ENCODE data around the gene HNRNPK.

The HNRNPK gene

GRCh38 chr9:83986765-83987401 lies 6.9 kb upstream of the HNRNPK start:
- Histone ChIP-seq H3K4me1 (ENCODE audit: insufficient read depth, low read length) (no peaks in the 10 kb centered on the region), H3K36me3 (ENCODE audit: insufficient read depth, low read length) (no peaks in the 10 kb centered on the region), H3K9ac (ENCODE audit: low read depth, low read length) (no peak overlapping the region), H3K9me3 (ENCODE audit: control insufficient read depth, insufficient read depth, low read length) (no peaks in the 10 kb centered on the region)

DNA sequence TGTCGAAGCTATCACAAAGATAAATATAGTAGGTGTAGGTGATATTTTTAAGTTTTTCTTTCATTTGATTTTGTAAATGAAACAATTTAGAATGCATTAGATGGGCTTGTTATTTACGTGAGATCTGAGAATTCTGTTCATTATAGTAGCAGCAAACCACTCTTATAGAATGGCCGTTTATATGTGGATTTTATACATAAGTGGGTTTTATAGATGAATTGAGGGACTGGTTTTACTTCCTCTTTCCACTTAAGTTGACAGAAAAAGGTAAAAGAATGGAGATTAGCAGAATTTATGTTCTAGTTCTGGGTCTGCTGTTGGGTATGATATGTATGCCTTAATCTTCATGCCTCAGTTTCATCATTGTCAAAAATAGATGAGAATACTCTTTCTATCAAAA lies 6.2 kb upstream of the HNRNPK start:
- H3K9ac ChIP-seq (ENCODE audit: low read depth, low read length) = no peak overlapping the region
- no peaks in the 10 kb centered on the region for H3K9me3 ChIP-seq (ENCODE audit: control insufficient read depth, insufficient read depth, low read length)
- H3K36me3 ChIP-seq (ENCODE audit: insufficient read depth, low read length) = no peaks in the 10 kb centered on the region
- H3K4me1 ChIP-seq (ENCODE audit: insufficient read depth, low read length) = no peaks in the 10 kb centered on the region

- Histone ChIP-seq H3K9me3 (ENCODE audit: control insufficient read depth, insufficient read depth, low read length) (no peaks in the 10 kb centered on the region), H3K9ac (ENCODE audit: low read depth, low read length) (peak overlapping the region; percentile 100), H3K4me1 (ENCODE audit: insufficient read depth, low read length) (peaks cover 8% of the 10 kb centered on the region), H3K36me3 (ENCODE audit: insufficient read depth, low read length) (peaks cover 10% of the 10 kb centered on the region)
Measured at GRCh38 chr9:83981126-83981871, 1.3 kb upstream of the HNRNPK start.

DNA sequence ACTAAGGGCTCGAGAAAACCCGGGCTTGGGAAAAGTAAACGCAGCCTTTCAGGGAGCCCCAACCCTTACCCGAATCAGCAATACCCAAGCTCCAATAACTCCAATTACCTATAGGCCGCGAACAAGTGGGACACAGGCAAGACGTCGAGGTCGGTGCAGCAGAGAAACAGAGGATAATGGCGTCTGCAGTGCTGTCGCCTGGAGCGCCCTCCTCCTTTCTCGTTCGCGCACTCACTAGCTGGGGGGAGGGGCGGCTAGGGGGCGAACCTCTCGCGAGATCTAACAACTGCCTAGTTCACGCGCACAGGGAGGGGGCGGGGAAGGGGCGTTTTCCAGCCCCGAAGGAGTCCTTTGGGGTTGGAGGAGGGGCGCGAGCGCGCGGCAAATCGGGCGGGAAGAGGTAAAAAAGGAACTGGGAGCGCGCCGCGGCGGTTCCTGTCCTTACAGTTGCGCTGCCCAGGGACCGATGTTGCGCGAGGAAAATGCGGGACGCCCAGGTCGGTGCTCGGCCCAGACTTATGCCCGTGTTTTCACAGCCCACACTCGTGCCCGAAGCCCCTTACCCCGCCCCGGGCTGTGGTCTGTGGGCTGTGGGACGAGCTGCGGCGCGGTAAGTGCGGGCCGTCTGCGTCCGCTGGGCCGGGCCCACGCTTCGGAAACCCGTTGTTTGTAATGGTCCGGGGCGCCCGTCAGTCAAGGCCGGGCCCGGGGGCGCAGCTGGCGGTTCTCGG lies 545 bp upstream of the HNRNPK start, which contains the start of gene RMI1:
RMI1 (plus strand) TSS at position 411 of the 731 bp plus-strand sequence. CDS start 20,182 bp downstream, outside the sequence.
- no peaks in the 10 kb centered on the region for H3K9me3 ChIP-seq (ENCODE audit: control insufficient read depth, insufficient read depth, low read length)
- peaks cover 8% of the 10 kb centered on the region for H3K4me1 ChIP-seq (ENCODE audit: insufficient read depth, low read length)
- peaks cover 17% of the 10 kb centered on the region for H3K36me3 ChIP-seq (ENCODE audit: insufficient read depth, low read length)
- H3K9ac ChIP-seq (ENCODE audit: low read depth, low read length) = peak within 1 kb of the TSS; percentile 100

DNA sequence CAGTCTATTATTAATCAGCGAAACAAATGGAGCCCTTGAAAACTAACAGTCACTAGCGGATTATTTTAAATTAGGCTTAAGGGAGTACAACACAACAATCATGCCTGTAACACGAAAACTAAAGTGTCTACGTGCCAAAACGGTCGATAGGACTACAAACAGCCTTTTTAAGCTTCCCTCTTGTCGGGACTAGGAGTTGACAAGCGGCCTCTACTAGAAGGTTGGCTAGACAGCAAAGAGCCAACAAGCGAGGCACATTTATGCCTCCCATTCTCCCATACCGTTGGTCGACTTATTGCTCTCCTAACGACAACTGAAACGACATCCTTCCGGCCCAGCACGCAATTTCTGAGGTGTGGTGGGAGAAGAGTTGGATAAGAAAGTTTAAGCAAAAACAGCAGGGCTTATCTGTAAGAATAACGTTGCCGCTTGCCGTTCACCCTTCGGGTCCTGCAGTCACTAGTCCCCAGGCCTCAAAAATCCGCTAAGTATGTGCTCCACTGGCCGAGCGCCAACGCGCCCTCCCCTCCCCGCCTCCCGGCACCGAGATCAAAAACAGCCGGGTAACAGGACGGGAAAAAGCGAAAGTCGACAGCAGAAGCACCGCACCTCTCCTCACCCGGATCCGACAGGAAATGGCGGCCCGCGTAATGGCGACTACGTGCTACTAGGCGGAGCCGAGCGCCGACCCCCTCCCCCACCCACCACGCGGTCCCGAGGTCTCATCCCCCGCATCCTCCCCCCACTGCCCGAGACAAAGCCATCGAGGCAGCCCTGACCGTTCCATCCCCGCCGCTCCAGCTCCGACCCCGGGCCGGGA lies 813 bp downstream of the HNRNPK start:
- peaks cover 28% of the 10 kb centered on the region for H3K36me3 ChIP-seq (ENCODE audit: insufficient read depth, low read length)
- H3K4me1 ChIP-seq (ENCODE audit: insufficient read depth, low read length) = peaks cover 8% of the 10 kb centered on the region
- H3K9ac ChIP-seq (ENCODE audit: low read depth, low read length) = peak overlapping the region; percentile 100
- H3K9me3 ChIP-seq (ENCODE audit: control insufficient read depth, insufficient read depth, low read length) = no peaks in the 10 kb centered on the region

- Histone ChIP-seq H3K4me1 (ENCODE audit: insufficient read depth, low read length) (peaks cover 8% of the 10 kb centered on the region), H3K9ac (ENCODE audit: low read depth, low read length) (peak overlapping the region; percentile 100; the same call in 1 of the 2 replicates), H3K9me3 (ENCODE audit: control insufficient read depth, insufficient read depth, low read length) (no peaks in the 10 kb centered on the region), H3K36me3 (ENCODE audit: insufficient read depth, low read length) (peaks cover 44% of the 10 kb centered on the region)
Measured at GRCh38 chr9:83977196-83977595, 2.8 kb downstream of the HNRNPK start.

DNA sequence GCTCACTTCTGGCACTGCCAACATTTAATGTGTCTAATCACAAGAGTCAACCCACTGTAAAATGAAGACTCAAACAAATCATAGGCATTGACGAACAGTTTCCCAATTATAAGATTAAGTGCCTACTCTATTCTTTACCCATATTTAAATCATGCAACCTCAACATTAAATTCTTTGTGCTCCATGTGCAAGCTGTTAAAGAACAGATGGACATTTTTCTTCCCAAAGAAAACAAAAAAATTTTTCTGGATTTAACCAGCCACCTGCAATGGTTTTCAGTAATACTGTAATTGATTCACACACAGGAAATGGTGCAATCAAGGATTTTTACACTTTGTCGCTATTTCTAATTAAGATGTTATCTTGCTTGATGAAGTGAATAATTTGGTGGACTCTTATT lies 3.6 kb downstream of the HNRNPK start:
- Histone ChIP-seq H3K9me3 (ENCODE audit: control insufficient read depth, insufficient read depth, low read length) (no peaks in the 10 kb centered on the region), H3K36me3 (ENCODE audit: insufficient read depth, low read length) (peaks cover 51% of the 10 kb centered on the region), H3K4me1 (ENCODE audit: insufficient read depth, low read length) (peaks cover 8% of the 10 kb centered on the region), H3K9ac (ENCODE audit: low read depth, low read length) (no peak overlapping the region)

- Histone ChIP-seq H3K9me3 (ENCODE audit: control insufficient read depth, insufficient read depth, low read length) (no peaks in the 10 kb centered on the region), H3K4me1 (ENCODE audit: insufficient read depth, low read length) (peaks cover 8% of the 10 kb centered on the region), H3K9ac (ENCODE audit: low read depth, low read length) (no peak overlapping the region), H3K36me3 (ENCODE audit: insufficient read depth, low read length) (peaks cover 61% of the 10 kb centered on the region)
Measured at GRCh38 chr9:83975300-83975699, 4.7 kb downstream of the HNRNPK start.

DNA sequence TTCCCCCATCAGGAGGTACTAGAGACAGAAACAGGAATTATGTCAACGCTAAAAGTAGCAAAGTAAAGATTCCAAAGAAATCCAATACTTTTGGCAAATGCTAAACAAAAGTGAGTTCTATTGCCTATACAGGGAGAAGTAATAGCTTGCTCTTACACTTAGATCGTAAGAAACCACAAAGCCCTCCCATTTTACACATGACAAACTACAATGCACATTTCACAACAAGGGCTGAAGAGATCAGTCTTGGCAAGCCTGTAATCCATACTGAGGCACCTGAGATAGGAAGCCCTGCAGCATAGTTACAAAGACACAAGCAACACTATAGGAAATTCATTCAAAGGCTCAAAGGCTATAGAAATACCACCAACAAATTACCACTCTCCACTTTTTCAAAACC lies 7.7 kb downstream of the HNRNPK start:
- no peak overlapping the region for H3K9ac ChIP-seq (ENCODE audit: low read depth, low read length)
- H3K9me3 ChIP-seq (ENCODE audit: control insufficient read depth, insufficient read depth, low read length) = no peaks in the 10 kb centered on the region
- peaks cover 2% of the 10 kb centered on the region; the same call in 1 of the 2 replicates for H3K4me1 ChIP-seq (ENCODE audit: insufficient read depth, low read length)
- peaks cover 66% of the 10 kb centered on the region for H3K36me3 ChIP-seq (ENCODE audit: insufficient read depth, low read length)

GRCh38 chr9:83971485-83971884 lies 8.5 kb downstream of the HNRNPK start:
- Histone ChIP-seq H3K9ac (ENCODE audit: low read depth, low read length) (no peak overlapping the region), H3K36me3 (ENCODE audit: insufficient read depth, low read length) (peaks cover 62% of the 10 kb centered on the region), H3K9me3 (ENCODE audit: control insufficient read depth, insufficient read depth, low read length) (no peaks in the 10 kb centered on the region), H3K4me1 (ENCODE audit: insufficient read depth, low read length) (no peaks in the 10 kb centered on the region)

GRCh38 chr9:83969602-83970001 lies 10.4 kb downstream of the HNRNPK start:
- H3K9ac ChIP-seq (ENCODE audit: low read depth, low read length) = no peak overlapping the region
- no peaks in the 10 kb centered on the region for H3K4me1 ChIP-seq (ENCODE audit: insufficient read depth, low read length)
- H3K36me3 ChIP-seq (ENCODE audit: insufficient read depth, low read length) = peaks cover 44% of the 10 kb centered on the region
- no peaks in the 10 kb centered on the region for H3K9me3 ChIP-seq (ENCODE audit: control insufficient read depth, insufficient read depth, low read length)

- no peak overlapping the region for H3K9ac ChIP-seq (ENCODE audit: low read depth, low read length)
- H3K4me1 ChIP-seq (ENCODE audit: insufficient read depth, low read length) = no peaks in the 10 kb centered on the region
- peaks cover 25% of the 10 kb centered on the region for H3K36me3 ChIP-seq (ENCODE audit: insufficient read depth, low read length)
- H3K9me3 ChIP-seq (ENCODE audit: control insufficient read depth, insufficient read depth, low read length) = no peaks in the 10 kb centered on the region
Measured at GRCh38 chr9:83967073-83967472, 12.9 kb downstream of the HNRNPK start.

GRCh38 chr9:83966209-83966582 lies 13.8 kb downstream of the HNRNPK start:
- H3K36me3 ChIP-seq (ENCODE audit: insufficient read depth, low read length) = peaks cover 18% of the 10 kb centered on the region
- no peaks in the 10 kb centered on the region for H3K4me1 ChIP-seq (ENCODE audit: insufficient read depth, low read length)
- H3K9ac ChIP-seq (ENCODE audit: low read depth, low read length) = no peak overlapping the region
- no peaks in the 10 kb centered on the region for H3K9me3 ChIP-seq (ENCODE audit: control insufficient read depth, insufficient read depth, low read length)
